Duodenal mucosa (tissue), 2 donors: Measurements from ENCODE around the gene EIF4B.
A peak's percentile ranks its signal among the peaks of the same experiment; 100 is the strongest.

ENCODE experiments used
- H3K27ac ChIP-seq: one replicate; pipeline ENCODE4 v1.7.0; 2013; ENCODE audit warnings: low read depth, low read length
- H3K27me3 ChIP-seq, 2 donors: one replicate each; pipeline ENCODE4 v1.7.0; 2013; ENCODE audit warnings: low read length in 2 of 2, control low read depth in 1 of 2; ENCODE audit not compliant: insufficient read depth in 2 of 2, control insufficient read depth in 1 of 2
- H3K36me3 ChIP-seq, 2 donors: one replicate each; pipeline ENCODE4 v1.7.0; 2013; ENCODE audit warnings: low read length in 2 of 2, control low read depth in 1 of 2; ENCODE audit not compliant: insufficient read depth in 2 of 2, control insufficient read depth in 1 of 2
- H3K4me1 ChIP-seq, 2 donors: one replicate each; pipeline ENCODE4 v1.7.0; 2013; ENCODE audit warnings: low read length in 2 of 2, control low read depth in 1 of 2; ENCODE audit not compliant: insufficient read depth in 2 of 2, control insufficient read depth in 1 of 2
- H3K4me3 ChIP-seq, 2 donors: one replicate each; pipeline ENCODE4 v1.7.0; 2013; ENCODE audit warnings: low read length in 2 of 2, low read depth in 1 of 2
- H3K9ac ChIP-seq, 2 donors: one replicate each; pipeline ENCODE4 v1.7.0; 2013; ENCODE audit warnings: low read length in 2 of 2, low read depth in 1 of 2
- H3K9me3 ChIP-seq, 2 donors: one replicate each; pipeline ENCODE4 v1.7.0; 2013; ENCODE audit warnings: low read length in 2 of 2, control low read depth in 1 of 2; ENCODE audit not compliant: control insufficient read depth in 1 of 2

Gene EIF4B

GRCh38 chr12:53050426-53051057 lies 44.3 kb downstream of the EIF4B start:
- H3K36me3 ChIP-seq = no peaks in the 10 kb centered on the region
- peak overlapping the region; percentile 75 to 80 for H3K9ac ChIP-seq
- H3K4me3 ChIP-seq = peak overlapping the region; percentile 64 to 65
- H3K9me3 ChIP-seq = no peaks in the 10 kb centered on the region
- peaks cover 66 to 76% of the 10 kb centered on the region in 2 donors for H3K4me1 ChIP-seq
- peak overlapping the region; percentile 94 for H3K27ac ChIP-seq
- no peaks in the 10 kb centered on the region for H3K27me3 ChIP-seq

- H3K9ac ChIP-seq = peak overlapping the region; percentile 75 to 80
- no peaks in the 10 kb centered on the region for H3K9me3 ChIP-seq
- H3K27me3 ChIP-seq = no peaks in the 10 kb centered on the region
- peak overlapping the region; percentile 64 to 65 for H3K4me3 ChIP-seq
- H3K27ac ChIP-seq = peak overlapping the region; percentile 94
- H3K36me3 ChIP-seq = no peaks in the 10 kb centered on the region
- H3K4me1 ChIP-seq = peaks cover 59 to 68% of the 10 kb centered on the region in 2 donors
Observed at GRCh38 chr12:53051058-53051880, 45.0 kb downstream of the EIF4B start.

GRCh38 chr12:53051881-53052412 lies 45.7 kb downstream of the EIF4B start:
- H3K4me3 ChIP-seq = peak overlapping the region; percentile 44 to 65
- no peaks in the 10 kb centered on the region for H3K27me3 ChIP-seq
- H3K36me3 ChIP-seq = no peaks in the 10 kb centered on the region
- H3K4me1 ChIP-seq = peaks cover 58 to 66% of the 10 kb centered on the region in 2 donors
- H3K9me3 ChIP-seq = no peaks in the 10 kb centered on the region
- H3K27ac ChIP-seq = peak overlapping the region; percentile 94
- peak overlapping the region; percentile 22 to 75 for H3K9ac ChIP-seq

GRCh38 chr12:53052419-53053217 lies 46.4 kb downstream of the EIF4B start:
- Histone ChIP-seq H3K9ac (peak overlapping the region; percentile 22 to 75), H3K4me3 (peak overlapping the region; percentile 34 to 65), H3K27ac (peak overlapping the region; percentile 87), H3K36me3 (peaks cover 0 to 3% of the 10 kb centered on the region in 2 donors), H3K4me1 (peaks cover 58 to 65% of the 10 kb centered on the region in 2 donors), H3K27me3 (no peaks in the 10 kb centered on the region), H3K9me3 (no peaks in the 10 kb centered on the region)

GRCh38 chr12:53053218-53054111 lies 47.2 kb downstream of the EIF4B start:
- peak overlapping the region; percentile 66 to 85 for H3K9ac ChIP-seq
- no peaks in the 10 kb centered on the region for H3K27me3 ChIP-seq
- H3K9me3 ChIP-seq = no peaks in the 10 kb centered on the region
- H3K36me3 ChIP-seq = peaks cover 0 to 3% of the 10 kb centered on the region in 2 donors
- H3K4me1 ChIP-seq = peaks cover 51 to 57% of the 10 kb centered on the region in 2 donors
- H3K27ac ChIP-seq = peak overlapping the region; percentile 87
- H3K4me3 ChIP-seq = peak overlapping the region; percentile 61 to 72

GRCh38 chr12:53054112-53054878 lies 48.0 kb downstream of the EIF4B start:
- Histone ChIP-seq H3K4me1 (peaks cover 43 to 48% of the 10 kb centered on the region in 2 donors), H3K27me3 (no peaks in the 10 kb centered on the region), H3K9ac (peak overlapping the region; percentile 66 to 85), H3K27ac (peak overlapping the region; percentile 87), H3K4me3 (peak overlapping the region; percentile 61 to 72), H3K9me3 (no peaks in the 10 kb centered on the region), H3K36me3 (peaks cover 0 to 3% of the 10 kb centered on the region in 2 donors)

GRCh38 chr12:53055471-53056266 lies 49.4 kb downstream of the EIF4B start:
- H3K9me3 ChIP-seq = no peaks in the 10 kb centered on the region
- no peaks in the 10 kb centered on the region for H3K27me3 ChIP-seq
- H3K4me1 ChIP-seq = peaks cover 33 to 43% of the 10 kb centered on the region in 2 donors
- H3K9ac ChIP-seq = no peak overlapping the region
- no peak overlapping the region for H3K4me3 ChIP-seq
- H3K36me3 ChIP-seq = peaks cover 0 to 8% of the 10 kb centered on the region in 2 donors
- no peak overlapping the region for H3K27ac ChIP-seq

- Histone ChIP-seq H3K36me3 (peaks cover 0 to 8% of the 10 kb centered on the region in 2 donors), H3K27ac (no peak overlapping the region), H3K4me1 (peaks cover 32 to 43% of the 10 kb centered on the region in 2 donors)
Observed at GRCh38 chr12:53056296-53056695, 50.0 kb downstream of the EIF4B start.

More at GRCh38 chr12:53056296-53056695, 50.0 kb downstream of the EIF4B start:
- no peak overlapping the region for H3K9ac ChIP-seq
- H3K27me3 ChIP-seq = no peaks in the 10 kb centered on the region
- H3K9me3 ChIP-seq = no peaks in the 10 kb centered on the region
- H3K4me3 ChIP-seq = no peak overlapping the region
